ENCODE results near the gene MACROD1.

DNA sequence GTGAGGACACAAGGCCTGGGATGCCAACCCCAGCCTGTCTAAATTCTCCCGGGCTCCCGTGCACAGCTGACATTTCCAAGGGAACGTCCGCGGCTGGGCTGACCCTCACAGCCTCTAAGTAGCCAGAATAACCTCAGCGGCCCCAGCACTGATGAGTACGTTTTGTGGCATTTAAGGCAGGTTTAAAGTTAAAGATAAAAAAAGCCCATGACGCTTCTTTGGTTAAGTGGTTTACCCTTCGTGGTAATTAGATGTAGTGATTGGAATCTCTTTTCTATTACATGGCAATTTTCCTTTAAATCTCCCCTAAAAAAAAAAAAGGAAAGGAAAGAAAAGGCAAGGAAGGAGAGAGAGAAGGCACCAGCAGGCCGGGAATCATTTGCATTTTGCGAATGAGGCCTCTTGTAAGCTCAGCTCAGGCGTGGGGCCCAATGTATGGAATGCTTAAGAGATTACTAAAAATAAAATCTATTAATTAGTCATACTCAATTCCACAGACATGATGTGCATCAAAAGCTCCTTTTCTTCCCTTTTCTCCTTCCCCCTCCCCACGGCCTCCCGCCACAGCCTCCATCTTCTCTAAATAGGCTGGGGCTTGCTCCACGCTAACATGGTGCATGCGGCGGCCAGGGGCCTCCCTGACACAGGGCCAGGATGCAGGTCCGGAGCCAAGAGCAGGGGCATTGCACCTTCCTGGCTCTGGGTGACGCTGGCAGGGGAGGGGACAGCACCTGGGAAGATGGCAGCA is 44.1 kb downstream of the MACROD1 start:
- TF ChIP-seq EZH2phosphoT487 (IDR thresholded peaks at IDR 0.05; ENCODE audit: insufficient read depth, low read depth): no peak
- no peak for TF ChIP-seq EZH2 (IDR thresholded peaks at IDR 0.05; ENCODE audit: insufficient read depth, poor library complexity, severe bottlenecking)

Measured in GM23248 (cell line).